Cerebellar nuclear complex (tissue), 1 donor: ENCODE results near the gene CHST11.
"Not testable (repeated sequence)": the region's sequence is repeated elsewhere in the genome, so short reads cannot be mapped to it uniquely, and the experiment has no call there.

Experiments
- DNase-seq, 2 experiments: peaks; one replicate each; lab custom pipeline; 2025; lab: John Stamatoyannopoulos, UW

Gene CHST11

GRCh38 chr12:104741077-104741476 lies 284.3 kb downstream of the CHST11 start:
- DNase-seq: no peak

- DNase-seq: no peak
Observed at GRCh38 chr12:104741497-104742367, 285.0 kb downstream of the CHST11 start.

- DNase-seq: no peak
Observed at GRCh38 chr12:104742551-104743201, 285.9 kb downstream of the CHST11 start.

- DNase-seq: no peak
Observed at GRCh38 chr12:104743202-104743580, 286.4 kb downstream of the CHST11 start.

- DNase-seq: not testable (repeated sequence)
Observed at GRCh38 chr12:104743753-104744548, 287.2 kb downstream of the CHST11 start.

- DNase-seq: no peak
Observed at GRCh38 chr12:104746467-104747088, 289.8 kb downstream of the CHST11 start.

- no peak for DNase-seq
Observed at GRCh38 chr12:104747330-104747729, 290.6 kb downstream of the CHST11 start.

- no peak for DNase-seq
Observed at GRCh38 chr12:104747955-104748354, 291.2 kb downstream of the CHST11 start.

- DNase-seq: no peak
Observed at GRCh38 chr12:104748356-104748755, 291.6 kb downstream of the CHST11 start.

GRCh38 chr12:104748790-104749189 lies 292.0 kb downstream of the CHST11 start:
- DNase-seq: no peak

GRCh38 chr12:104749545-104749944 lies 292.8 kb downstream of the CHST11 start:
- no peak for DNase-seq

GRCh38 chr12:104750061-104750460 lies 293.3 kb downstream of the CHST11 start:
- DNase-seq: no peak

GRCh38 chr12:104751120-104751519 lies 294.4 kb downstream of the CHST11 start:
- no peak for DNase-seq

GRCh38 chr12:104751594-104751993 lies 294.8 kb downstream of the CHST11 start:
- no peak for DNase-seq

GRCh38 chr12:104752016-104752415 lies 295.3 kb downstream of the CHST11 start:
- no peak for DNase-seq

GRCh38 chr12:104752881-104753280 lies 296.1 kb downstream of the CHST11 start:
- no peak for DNase-seq

- DNase-seq: no peak
Observed at GRCh38 chr12:104756901-104757300, 300.2 kb downstream of the CHST11 start.

- no peak for DNase-seq
Observed at GRCh38 chr12:104758771-104759170, 302.0 kb downstream of the CHST11 start.

- no peak for DNase-seq
Observed at GRCh38 chr12:104761091-104761490, 304.3 kb downstream of the CHST11 start.

- no peak for DNase-seq
Observed at GRCh38 chr12:104761611-104762010, 304.9 kb downstream of the CHST11 start.

GRCh38 chr12:104763168-104763805 lies 306.5 kb downstream of the CHST11 start:
- DNase-seq: no peak
